GM19438 (cell line): ENCODE results near the gene SPTBN1.

ENCODE experiments used
- ATAC-seq: cut with Tn5 transposase; IDR thresholded peaks from one replicate; pipeline ENCODE4 v1.9.1; 2021; ENCODE audit warnings: low read depth; ENCODE audit not compliant: unreplicated experiment

SPTBN1 gene

DNA sequence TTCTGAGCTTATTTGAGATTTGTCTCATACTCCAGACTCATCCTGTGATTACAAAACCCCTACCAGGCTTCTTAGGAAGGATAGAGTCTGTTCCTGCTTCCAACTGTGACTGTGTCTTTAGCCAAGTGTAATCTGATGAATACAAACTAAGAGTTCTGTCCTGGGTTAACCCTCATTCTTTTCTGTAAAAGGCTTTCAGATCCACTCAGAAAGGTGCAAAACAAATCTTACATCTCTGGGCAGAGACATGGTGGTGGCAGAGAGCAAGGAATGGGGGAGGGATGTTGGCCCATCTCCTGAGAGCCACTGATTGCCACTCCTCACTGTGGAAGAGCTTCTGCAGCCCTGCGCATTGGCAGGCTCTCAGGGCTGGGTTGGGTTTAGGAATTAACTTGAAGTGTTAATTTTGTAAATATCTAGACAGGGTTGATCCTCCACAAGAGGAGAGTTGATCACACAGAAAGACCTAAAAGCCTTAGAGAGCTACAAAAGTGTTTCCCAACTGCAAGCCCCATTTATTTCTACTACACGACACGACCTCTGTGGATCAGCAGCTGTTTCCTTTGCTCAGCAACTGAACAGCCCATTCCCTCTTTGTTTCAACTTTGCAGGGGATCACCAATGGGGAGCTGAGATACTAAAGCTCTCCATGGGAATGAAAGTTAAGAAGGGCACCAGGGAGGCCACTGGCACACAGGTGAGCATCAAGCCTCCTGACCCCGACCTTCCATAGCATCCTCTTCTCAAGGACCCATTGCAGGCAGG is 23.7 kb upstream of the SPTBN1 start:
- ATAC-seq: no peak

DNA sequence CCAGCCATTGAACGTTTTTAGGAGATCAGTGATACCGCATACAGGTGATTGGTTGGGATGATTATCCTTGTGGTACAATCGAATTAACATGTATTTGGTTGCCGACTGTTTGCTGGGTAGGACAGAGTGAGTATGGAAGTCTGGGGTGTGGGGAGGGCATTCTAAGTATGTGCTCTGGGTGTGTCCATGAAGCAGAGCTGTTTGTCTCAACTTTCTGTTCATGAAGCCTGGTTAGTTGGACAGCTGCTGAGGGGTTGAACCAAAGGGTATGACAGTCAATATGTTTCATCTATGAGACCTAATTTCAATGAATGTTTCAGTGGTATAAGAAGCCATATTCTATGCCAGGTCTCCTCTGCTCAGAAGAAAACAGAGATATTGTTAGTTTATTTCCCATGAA is 21.9 kb upstream of the SPTBN1 start:
- ATAC-seq: no peak

DNA sequence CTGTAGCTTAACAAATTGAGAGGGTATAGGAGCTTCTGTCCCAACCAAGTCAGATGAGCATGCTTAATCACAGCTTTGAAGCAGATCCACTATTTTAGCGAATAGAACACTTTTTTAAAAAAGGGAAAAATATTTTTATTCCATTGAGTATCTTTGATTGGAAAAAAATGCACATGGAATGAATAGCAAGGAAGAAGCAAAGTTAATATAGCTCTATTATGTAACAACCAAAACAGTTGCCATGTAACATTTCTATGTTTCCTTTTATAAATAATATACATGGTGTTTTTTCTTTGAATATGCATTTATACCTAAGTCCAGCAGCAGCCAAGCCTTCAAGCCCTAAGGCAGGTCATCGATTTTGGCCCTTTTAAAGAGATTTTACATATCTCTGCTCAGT is 21.4 kb upstream of the SPTBN1 start:
- ATAC-seq: no peak

DNA sequence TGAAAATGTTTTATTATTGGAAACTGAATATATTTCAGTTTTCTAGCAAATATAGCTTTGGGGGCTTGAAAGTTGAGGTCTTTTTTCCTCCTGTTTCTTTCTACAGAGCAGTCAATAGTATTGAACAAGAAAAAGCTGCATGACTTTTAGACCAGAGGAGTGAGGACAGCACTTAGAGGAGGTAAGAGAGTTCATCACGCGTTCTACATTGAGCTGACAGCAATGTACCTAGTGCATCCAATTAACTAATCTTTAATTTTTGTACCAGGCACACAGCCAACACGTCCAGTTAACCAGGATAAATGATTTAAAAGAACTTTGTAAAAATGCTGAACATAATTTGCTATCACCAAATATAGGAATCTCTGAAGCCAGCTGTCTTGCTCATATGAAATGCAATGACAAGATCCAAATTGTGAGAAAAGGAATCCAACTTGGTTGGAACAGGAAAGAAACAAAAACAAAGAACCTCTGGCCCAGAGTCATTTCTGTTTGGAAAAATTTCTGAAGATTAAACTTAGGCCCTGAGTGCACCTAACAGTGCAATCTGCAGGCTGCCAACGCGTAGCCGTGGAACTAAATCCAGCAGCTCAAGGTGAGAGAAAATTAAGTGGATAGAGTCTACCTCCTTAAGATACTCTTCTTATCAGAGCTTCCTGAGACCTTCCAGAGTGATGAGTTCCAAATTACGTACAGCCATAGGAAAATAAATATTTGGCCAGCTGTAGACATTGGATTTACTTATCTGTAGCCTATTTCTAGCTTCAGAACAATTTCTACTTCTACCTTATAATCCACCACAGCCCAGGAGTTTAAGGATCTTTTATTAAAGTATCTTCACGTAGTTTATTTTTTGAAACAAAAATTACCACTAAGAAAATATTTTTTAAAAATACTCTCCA is 20.6 kb upstream of the SPTBN1 start:
- ATAC-seq: no peak

DNA sequence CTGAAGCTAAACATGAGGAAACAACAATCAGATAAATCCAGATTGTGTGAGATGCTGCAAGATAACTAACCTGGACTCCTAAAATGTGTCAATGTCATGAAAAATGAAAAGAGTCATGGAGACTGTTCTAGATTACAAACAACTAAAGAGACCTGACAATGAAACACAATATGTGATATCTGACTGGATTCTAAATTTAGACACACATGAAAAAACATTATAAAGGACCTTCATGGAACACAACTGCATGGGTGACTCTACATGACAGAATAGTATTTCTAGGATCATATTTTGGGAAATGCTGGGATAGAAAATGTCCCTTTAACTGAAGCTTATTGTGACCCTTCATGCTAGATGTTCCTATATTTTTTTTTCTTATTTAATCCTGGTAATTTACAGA is 18.5 kb upstream of the SPTBN1 start:
- ATAC-seq: no peak

DNA sequence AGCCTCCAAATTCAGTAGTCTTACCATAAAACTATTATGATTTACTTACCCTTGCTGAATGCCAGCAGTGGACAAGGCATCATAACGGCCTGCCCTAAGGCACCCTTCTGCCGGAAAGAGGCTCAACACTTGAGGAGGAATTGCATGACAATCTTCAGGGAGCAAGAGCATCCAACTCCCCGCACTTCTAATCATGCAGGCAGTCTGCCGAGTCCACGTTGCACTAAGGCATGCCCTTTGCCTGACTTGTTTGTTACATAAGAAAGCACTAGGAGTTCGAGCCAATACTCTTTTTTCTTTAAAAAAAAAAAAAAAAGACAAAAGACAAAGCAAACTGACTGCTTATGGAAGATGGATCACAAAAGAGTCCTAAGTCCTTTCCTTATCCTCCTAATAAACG is 17.9 kb upstream of the SPTBN1 start:
- ATAC-seq: no peak

DNA sequence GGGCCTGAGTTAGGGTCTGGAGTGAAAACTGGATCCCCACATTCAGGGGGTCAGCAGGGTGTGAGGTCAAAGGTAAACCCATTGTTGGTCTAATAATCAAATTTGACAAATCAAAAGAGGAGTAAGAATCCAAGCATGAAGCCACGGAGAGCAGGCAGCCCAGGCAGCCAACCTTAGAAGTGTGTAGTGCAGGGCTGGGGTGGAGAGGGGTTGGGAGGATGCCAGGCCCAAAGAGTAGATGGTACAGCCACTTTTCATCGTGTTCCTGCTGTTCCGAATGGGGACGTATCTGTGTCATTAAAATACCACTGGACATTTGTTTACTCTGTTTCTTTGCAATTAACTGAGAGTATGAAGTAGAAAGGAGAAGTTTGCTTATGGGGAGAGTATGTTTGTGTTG is 16.5 kb upstream of the SPTBN1 start:
- no peak for ATAC-seq

DNA sequence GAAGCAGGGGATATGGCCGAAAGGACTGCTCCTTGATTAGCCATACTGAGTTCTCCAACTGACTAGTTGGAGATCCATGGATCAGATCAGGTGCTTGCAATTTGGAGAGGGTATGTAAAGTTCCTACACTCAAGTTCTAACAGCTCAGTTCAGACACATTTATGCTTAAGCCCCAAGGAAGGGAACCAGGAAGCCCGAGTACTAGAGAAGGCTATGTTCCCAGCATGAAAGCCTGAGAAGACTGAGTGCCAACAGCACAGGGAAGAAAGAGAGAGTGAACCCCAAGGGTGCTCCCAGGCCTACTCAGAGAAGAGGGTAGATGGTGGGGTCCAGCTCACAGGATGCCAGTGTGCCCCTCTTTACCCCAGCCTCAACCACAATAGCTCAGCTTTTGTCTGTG is 16.1 kb upstream of the SPTBN1 start:
- ATAC-seq: no peak

DNA sequence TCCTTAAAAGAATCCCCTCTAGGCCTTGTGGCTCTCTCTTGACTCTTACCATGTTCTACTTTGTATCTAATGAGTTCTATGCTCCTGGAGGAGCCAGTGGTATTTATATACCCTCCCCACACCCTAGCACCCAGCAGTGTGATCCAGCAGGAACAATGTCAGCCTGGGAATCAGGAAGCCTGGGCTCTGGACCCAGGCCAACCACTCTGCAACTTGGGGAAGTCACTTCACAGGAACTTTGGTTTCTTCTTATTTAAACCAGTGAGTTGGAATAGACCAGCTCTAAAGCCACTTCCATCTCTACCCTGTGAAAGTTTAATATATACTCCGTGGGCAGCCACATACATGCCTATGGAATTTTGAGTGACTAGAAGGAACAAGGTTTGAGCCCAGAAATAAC is 11.6 kb upstream of the SPTBN1 start:
- no peak for ATAC-seq

DNA sequence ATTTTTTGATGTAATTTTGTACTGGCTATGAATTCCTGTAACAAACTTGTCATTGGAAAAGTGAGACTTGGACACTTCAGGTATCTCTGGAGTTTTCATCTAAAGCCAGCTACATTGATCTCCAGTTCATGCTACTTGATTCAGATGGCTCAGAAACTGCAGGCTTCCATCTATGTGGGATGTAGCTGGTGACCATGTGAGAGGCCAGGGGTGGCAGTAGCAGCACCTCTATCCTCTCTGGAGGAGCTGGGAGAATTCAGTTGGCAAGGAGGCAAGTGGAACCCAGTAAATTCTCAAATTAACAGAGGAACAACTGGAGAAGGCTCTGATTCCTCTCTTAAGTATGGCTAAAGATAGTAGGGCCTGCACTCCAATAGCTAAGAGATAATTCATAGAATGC is 10.0 kb upstream of the SPTBN1 start:
- no peak for ATAC-seq

DNA sequence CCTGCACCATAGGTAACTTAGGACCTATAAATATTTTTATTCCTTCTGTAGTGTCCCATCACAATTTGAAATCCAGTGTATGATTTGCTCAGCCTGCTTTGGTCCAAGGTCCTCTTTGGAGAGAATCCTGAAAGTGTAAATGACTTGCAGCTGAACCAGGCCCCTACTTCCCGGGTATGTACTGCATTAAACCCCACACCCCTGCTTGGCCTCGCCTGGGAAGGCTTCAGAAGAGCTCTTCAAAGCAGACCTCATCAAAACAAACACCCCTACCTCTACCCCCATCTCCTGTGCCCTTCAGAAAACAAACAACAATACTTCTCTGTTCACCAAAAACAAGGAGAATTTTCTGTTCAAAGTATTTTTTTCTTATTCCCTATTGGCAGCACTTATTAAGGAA is 9.5 kb upstream of the SPTBN1 start:
- no peak for ATAC-seq

DNA sequence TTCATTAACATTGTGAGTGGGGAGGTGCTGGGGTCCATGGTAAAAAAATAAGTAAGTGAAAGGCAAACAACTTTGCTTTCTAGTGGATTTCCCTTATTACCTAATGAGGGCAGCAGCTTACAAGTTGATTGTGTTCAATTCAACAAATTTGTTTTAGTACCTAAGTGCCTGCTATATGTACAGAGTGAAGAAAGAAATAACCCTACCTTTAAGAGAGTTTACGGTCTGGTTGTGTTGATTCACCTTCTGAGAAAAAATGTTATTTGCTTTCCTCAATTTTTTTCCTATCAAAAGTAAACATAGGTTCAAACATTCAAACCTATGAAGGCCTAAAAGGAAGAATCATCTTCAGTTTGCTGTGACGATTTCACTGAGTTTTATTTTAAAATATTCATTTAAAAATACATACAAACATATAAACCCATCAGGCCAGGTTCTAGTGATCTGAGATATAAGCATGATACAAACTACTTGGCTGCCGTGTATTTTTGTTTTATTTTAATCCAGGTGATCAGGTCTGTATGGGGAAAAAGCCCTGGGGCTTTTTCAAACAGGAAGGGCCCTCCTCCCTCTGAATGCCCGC is 1.5 kb upstream of the SPTBN1 start:
- ATAC-seq: no peak

DNA sequence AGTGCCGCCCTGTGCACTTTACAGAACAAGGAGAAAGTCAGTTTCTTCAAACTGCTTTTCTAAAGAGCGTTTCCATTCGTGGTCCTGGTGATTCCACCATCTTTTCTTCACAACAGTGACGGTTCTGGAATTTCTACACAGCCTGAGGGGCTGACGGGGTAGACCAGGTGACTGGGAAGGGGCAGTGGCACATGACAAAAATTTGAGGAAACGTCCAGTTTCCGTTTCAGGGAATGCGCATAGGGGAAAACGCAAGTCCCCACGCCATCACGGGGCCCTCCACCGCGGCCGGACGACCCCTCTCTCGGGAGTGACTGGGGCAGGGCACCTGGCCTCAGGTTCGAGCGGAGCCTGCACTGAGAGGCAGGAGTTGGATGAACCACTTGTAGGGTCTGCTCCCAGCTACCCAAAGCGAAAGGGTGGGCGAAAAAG is 980 bp upstream of the SPTBN1 start:
- ATAC-seq: no peak

DNA sequence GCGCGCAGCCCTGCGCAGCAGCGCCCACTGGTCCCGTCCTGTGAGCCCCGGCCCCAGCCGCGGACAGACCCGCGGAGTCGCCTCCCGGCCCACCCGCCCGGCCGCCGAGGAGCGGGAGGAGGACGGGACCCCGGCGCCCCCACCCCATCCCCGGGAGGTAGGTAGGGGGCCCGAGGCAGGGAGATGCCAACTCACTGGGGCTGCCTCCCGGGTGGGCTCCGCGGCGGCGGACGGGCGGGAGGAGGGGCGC is 160 bp downstream of the SPTBN1 start:
- no peak for ATAC-seq

DNA sequence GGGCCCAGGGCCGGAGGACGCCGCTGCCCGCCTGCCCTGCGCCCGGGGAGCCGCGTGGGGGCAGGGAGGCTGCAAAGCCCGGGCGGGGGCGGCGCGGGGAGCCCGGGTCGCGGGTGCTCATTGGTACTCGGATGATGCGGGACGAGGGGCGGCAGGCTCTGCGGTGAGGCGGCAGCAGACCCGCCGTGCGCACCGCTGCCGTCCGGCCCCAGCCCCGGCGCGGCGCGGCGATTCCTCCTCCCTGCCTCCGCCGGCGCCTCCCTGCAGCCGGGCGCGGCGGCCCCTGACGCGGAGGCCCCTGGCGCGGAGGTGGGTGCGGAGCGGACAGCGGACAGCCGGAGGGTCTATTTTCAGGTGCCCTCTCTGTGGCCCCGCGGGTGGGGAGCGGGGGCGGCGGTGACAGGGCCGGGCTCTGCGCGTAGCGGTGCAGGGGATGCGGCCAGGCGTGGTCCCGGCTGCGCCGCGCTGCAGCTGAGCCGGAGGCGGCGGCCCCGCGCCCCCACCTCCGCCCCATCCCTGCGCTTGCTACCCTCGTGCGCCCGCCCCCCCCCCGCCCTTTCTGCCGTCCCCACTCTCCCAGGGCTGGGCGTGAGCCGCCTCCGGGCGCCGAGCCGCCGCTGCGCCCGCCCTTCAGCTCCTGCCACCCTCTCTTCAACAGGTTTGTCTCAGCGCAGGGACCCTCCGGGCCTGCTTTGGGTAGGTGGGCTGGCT is 640 bp downstream of the SPTBN1 start:
- peak; percentile 45 for ATAC-seq

DNA sequence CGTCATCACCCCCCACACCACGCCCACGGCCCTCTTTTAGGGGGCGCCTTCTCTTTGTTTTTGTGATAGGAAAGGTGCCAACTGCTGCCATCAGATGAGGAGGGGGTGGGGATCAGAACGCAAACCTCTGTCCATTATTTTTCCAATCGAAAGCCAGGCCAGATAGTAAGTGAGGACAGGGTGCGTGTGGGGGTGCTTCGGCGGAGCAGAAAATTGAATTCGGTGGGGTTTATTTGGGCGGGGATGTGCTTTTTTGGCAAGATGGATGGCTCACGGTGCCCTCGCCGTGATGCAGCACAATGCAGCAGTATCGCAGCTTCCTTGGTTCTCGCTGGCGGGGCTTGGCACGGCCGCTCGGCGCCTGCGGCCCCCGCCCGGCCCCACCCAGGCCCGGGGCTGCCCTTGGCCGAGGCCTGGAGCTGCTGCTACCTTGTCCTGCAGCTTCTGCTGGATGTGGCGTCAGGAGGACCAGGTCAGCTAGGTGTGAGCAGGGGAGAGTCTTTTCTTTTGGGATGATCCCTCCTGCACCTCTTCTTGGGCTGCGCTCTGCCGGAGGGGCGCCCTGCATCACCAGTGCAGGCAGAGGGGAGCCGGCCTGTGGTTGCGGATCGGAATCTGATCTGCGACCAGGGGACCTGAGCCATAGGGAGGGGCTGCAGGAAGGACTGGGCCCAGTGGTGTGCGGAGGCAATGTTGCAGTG is 1.3 kb downstream of the SPTBN1 start:
- ATAC-seq: no peak

DNA sequence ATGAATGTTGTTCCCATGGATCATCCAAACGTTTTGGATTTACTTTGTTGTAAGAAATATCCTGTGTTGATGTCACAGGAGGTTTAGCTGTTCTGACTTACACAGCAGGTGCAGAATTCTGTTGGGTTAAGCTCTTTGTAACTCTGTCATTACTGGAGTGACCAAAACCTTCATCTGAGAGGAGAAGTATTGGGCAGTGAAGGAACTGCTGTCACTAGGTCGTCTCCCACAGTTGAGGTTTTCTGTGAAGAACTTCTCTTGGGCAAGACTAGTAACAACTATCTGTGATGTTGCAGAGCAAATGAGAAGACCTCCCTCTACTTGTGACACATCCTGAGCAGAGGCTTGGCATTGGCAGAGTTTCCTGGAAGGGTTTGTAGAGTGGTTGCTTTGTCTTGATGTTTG is 2.9 kb downstream of the SPTBN1 start:
- no peak for ATAC-seq

DNA sequence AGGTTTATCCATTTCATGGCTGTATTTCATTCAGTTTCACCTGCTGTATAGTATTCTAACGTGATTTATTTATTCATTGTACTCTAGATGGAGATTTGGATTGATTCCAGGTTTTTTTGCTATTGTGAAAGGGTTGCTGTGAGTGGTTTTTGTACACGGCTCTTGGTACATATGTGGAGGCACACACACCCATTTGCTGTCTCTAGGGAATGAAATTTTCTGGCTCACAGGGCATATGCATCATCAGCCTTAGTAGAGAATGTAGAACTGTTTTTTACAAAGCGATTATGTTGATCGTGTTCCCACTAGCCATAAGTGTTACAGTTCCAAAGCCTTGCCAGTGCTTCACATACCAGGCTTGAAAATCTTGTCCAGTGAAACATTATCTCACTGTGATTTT is 5.1 kb downstream of the SPTBN1 start:
- no peak for ATAC-seq

DNA sequence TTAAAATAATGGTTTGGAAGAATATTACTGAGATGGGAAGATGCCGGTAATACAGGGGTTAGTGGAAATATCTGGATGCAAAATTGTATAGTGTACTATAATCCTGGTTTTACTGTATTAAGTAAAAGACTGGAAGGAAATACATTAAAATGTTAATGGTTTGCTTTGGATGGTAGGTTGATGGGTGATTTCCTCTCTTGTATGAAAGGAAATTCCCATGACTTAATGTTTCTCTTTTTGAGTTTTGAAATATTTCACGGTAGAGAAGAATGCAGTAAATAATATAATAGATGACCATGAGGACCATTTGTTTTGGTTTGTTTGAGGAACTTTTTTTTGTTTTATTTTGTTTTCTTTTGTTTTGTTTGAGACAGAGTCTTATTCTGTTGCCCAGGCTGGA is 8.2 kb downstream of the SPTBN1 start:
- no peak for ATAC-seq

DNA sequence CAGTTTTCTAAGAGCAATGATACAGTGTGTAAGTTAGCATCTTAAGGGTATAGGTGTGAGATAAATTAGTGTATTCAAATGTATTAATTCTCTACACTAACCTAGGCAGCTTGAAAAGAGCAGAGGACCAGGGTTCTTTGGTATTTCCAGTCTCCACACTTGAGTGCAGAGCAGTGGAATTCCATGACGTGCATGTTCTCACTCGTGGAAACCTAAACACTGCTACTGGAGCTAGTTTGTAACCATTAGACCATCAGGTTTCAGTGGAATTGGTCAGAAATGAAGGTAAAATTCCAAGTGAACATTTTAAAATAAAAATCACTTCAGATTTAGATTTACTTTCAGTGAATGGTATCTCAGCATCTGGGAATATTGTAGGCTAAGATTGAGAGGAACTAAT is 9.0 kb downstream of the SPTBN1 start:
- no peak for ATAC-seq

DNA sequence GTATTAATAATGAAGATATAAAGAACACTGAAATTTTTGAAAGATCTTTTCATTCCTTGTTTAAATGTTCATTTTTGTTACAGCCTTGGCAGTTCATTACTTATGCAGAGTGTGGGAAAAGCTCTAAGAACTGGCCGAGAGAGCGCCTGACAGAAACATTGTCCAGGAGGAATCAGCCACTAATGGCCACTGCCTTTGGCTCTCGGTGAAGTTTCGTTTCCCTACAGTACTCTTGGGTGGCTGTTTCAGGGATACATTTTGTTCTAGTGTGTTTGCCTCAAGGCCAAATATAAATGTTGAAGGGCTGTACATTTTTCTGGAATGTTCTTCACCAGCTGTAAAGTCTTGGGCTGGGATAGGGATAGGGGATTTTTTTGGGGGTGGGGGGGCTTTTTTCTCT is 10.7 kb downstream of the SPTBN1 start:
- ATAC-seq: no peak
